ENCODE measurements around the gene CXCL17. TPM values are rescaled to one million over a fixed set of nuclear protein-coding genes. Genes with fewer than 3 reads are reported as not detected.

CXCL17 gene
- total and polyA plus RNA-seq, 8 donors: 8.5 to 257 (median 15.2) TPM

- Histone ChIP-seq H3K36me3 (no peaks in the 10 kb centered on the region), H3K9me3 (no peaks in the 10 kb centered on the region), H3K27me3 (no peaks in the 10 kb centered on the region), H3K27ac (no peak overlapping the region), H3K4me1 (peaks cover 0 to 6% of the 10 kb centered on the region in 2 donors), H3K4me3 (no peak overlapping the region)
- no peak for TF ChIP-seq CTCF (IDR thresholded peaks at IDR 0.05)
- no peak for ATAC-seq
- no peak for DNase-seq
- intact Hi-C loops (cut with DNase I): no loop called here
These were observed 11.3 kb downstream of the CXCL17 start for GRCh38 chr19:42431486-42431885.

- Histone ChIP-seq H3K4me1 (peaks cover 6 to 12% of the 10 kb centered on the region in 2 donors), H3K36me3 (no peaks in the 10 kb centered on the region), H3K9me3 (no peaks in the 10 kb centered on the region), H3K27ac (no peak overlapping the region), H3K4me3 (no peak overlapping the region), H3K27me3 (peaks cover 0 to 16% of the 10 kb centered on the region in 2 donors)
- ATAC-seq (no peak), DNase-seq (no peak)
- intact Hi-C loops (cut with DNase I): no loop called here
- TF ChIP-seq CTCF (IDR thresholded peaks at IDR 0.05): no peak
These were observed 14.1 kb downstream of the CXCL17 start for GRCh38 chr19:42428676-42429075.

DNA sequence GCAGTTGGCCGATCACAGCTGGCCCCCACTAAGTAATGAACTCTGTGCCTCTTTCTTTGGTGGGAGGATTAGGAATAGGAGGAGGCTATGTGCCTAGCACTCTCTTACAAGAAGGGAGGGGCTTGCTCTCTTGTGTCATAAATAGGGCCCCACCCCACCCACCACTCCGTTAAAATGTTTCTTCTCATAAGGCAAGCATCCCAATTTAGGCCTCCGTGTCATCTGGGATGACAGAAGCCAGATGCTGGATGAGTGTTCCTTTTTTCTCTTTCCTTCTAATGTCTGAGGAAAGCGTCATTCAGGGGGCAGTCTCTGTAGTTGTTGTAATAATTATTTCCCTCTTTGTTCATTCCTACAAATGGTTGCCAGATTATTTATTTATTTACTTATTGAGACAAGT, 15.4 kb downstream of the CXCL17 start, which contains the start of gene LIPE:
Gene LIPE, minus strand, starts transcription at position 76 of the 400 bp plus-strand sequence. CDS start 239 bp downstream, outside the sequence.
- ATAC-seq (no peak), DNase-seq (no peak)
- intact Hi-C loops (cut with DNase I): no loop called here
- Histone ChIP-seq H3K27me3 (peaks cover 0 to 27% of the 10 kb centered on the region in 2 donors), H3K27ac (no peak within 1 kb of the TSS), H3K36me3 (no peaks in the 10 kb centered on the region), H3K4me3 (no peak within 1 kb of the TSS), H3K4me1 (peaks cover 10 to 18% of the 10 kb centered on the region in 2 donors), H3K9me3 (no peaks in the 10 kb centered on the region)
- no peak for TF ChIP-seq CTCF (IDR thresholded peaks at IDR 0.05)

DNA sequence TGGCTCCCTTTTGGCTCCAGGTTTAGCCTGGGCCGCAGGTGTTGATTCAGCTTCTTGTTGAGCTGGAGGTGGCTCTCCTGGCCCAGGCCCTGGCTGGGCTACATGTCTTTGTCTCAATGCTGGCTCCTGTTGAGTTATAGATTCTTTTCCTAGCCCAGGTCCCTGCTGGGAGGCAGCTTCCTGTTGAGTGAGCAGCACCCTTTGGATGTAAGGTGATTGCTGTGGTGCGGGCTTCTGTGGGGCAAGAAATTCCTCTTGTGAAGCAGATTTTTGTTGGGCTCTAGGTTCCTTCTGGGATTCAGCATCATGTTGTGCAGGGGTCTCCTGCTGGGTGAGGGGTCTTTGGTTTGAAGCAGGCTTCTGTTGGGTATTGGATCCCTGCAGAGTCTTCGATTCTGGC, 16.1 kb downstream of the CXCL17 start:
- no peaks in the 10 kb centered on the region for H3K36me3 ChIP-seq
- no peak for TF ChIP-seq CTCF (IDR thresholded peaks at IDR 0.05)
- H3K4me1 ChIP-seq: peaks cover 11 to 25% of the 10 kb centered on the region in 2 donors
- H3K4me3 ChIP-seq: no peak overlapping the region
- H3K27ac ChIP-seq: no peak overlapping the region
- intact Hi-C loops (cut with DNase I): no loop called here
- DNase-seq: no peak
- H3K27me3 ChIP-seq: peaks cover 0 to 27% of the 10 kb centered on the region in 2 donors
- ATAC-seq: no peak
- no peaks in the 10 kb centered on the region for H3K9me3 ChIP-seq

- H3K9me3 ChIP-seq: no peaks in the 10 kb centered on the region
- TF ChIP-seq CTCF (IDR thresholded peaks at IDR 0.05): no peak
These were observed 18.0 kb downstream of the CXCL17 start for GRCh38 chr19:42424712-42425131.

More at GRCh38 chr19:42424712-42425131, 18.0 kb downstream of the CXCL17 start:
- H3K36me3 ChIP-seq: no peaks in the 10 kb centered on the region
- H3K27ac ChIP-seq: no peak overlapping the region
- H3K27me3 ChIP-seq: peaks cover 0 to 27% of the 10 kb centered on the region in 2 donors
- peaks cover 11 to 42% of the 10 kb centered on the region in 2 donors for H3K4me1 ChIP-seq
- DNase-seq (peak in 1 of 4 donors; percentile 28), ATAC-seq (no peak)
- no peak overlapping the region for H3K4me3 ChIP-seq
- intact Hi-C loops (cut with DNase I): no loop called here
